K562 (cell line): Measurements from ENCODE around the gene RPLP2. TPM values are rescaled to one million over a fixed set of nuclear protein-coding genes. Genes with fewer than 3 reads are reported as not detected.
A peak's percentile ranks its signal among the peaks of the same experiment; 100 is the strongest.

Experiments used
- CSDE1 ChIP-seq, 2 experiments: fragments of 450-650 bp; IDR thresholded peaks; 2 replicates each; pipeline ENCODE4 v1.6.1; 2016; ENCODE audit warnings: mild to moderate bottlenecking in 1 of 2
- CTBP1 ChIP-seq: fragments of 450-650 bp; IDR thresholded peaks from 2 replicates; pipeline ENCODE4 v1.6.1; 2016; ENCODE audit warnings: borderline replicate concordance
- CXXC5 ChIP-seq: fragments of 250-450 bp; sonication (Bioruptor Pico); IDR thresholded peaks from 2 replicates; pipeline ENCODE4 v1.8.0; 2022; ENCODE audit warnings: inconsistent platforms, mild to moderate bottlenecking, moderate library complexity
- FOS ChIP-seq: IDR thresholded peaks from 3 replicates; pipeline ENCODE4 v1.6.1; 2011; ENCODE audit not compliant: insufficient read length; ENCODE audit errors: extremely low read depth
- NRF1 ChIP-seq, 2 experiments: fragments of 450-650 bp; IDR thresholded peaks in 1 of 2; conservative IDR thresholded peaks in 1 of 2; 2 replicates each; pipeline ENCODE4 v1.6.1; 2014; ENCODE audit warnings: mild to moderate bottlenecking in 2 of 2
- PCBP1 ChIP-seq: fragments of 200-400 bp; formaldehyde crosslinking; IDR thresholded peaks from 2 replicates; pipeline ENCODE4 v1.6.1; 2018; ENCODE audit warnings: mild to moderate bottlenecking, low read depth, low read length; ENCODE audit not compliant: poor library complexity, severe bottlenecking
- PCBP2 ChIP-seq: fragments of 200-400 bp; formaldehyde crosslinking; IDR thresholded peaks from 2 replicates; pipeline ENCODE4 v1.6.1; 2018; ENCODE audit warnings: low read length, low read depth, mild to moderate bottlenecking, moderate library complexity; ENCODE audit not compliant: poor library complexity, severe bottlenecking
- PML ChIP-seq: IDR thresholded peaks from 2 replicates; pipeline ENCODE4 v1.6.1; 2012; ENCODE audit warnings: low read length, inconsistent platforms
- RB1 ChIP-seq: fragments of 450-650 bp; IDR thresholded peaks from 2 replicates; pipeline ENCODE4 v1.6.1; 2017; ENCODE audit warnings: low read depth, mild to moderate bottlenecking
- RNF219 ChIP-seq: fragments of 250-450 bp; sonication (Bioruptor Pico); IDR thresholded peaks from 2 replicates; pipeline ENCODE4 v1.5.0; 2022; ENCODE audit warnings: mild to moderate bottlenecking
- SPI1 ChIP-seq: IDR thresholded peaks from 2 replicates; pipeline ENCODE4 v1.6.1; 2011; ENCODE audit warnings: low read depth, low read length, control low read depth, borderline replicate concordance
- TFE3 ChIP-seq: fragments of 450-650 bp; formaldehyde crosslinking; IDR thresholded peaks from 2 replicates; pipeline ENCODE4 v1.4.0; 2020; ENCODE audit warnings: mild to moderate bottlenecking, mixed read lengths
- WHSC1 ChIP-seq: IDR thresholded peaks from one replicate; pipeline ENCODE4 v1.6.1; 2012; ENCODE audit warnings: low read length, control low read depth, inconsistent platforms
- ZBTB33 ChIP-seq: sonication (generic); formaldehyde crosslinking; IDR thresholded peaks from 2 replicates; pipeline ENCODE4 v1.8.1; 2023; ENCODE audit warnings: mild to moderate bottlenecking, missing genetic modification reagents
- ZBTB7A ChIP-seq: IDR thresholded peaks from 2 replicates; pipeline ENCODE4 v1.6.1; 2011; ENCODE audit warnings: low read depth, mild to moderate bottlenecking, low read length, moderate library complexity, borderline replicate concordance; ENCODE audit not compliant: control insufficient read depth
- ZBTB8A ChIP-seq: fragments of 450-650 bp; IDR thresholded peaks from 2 replicates; pipeline ENCODE4 v1.6.1; 2018; ENCODE audit warnings: mild to moderate bottlenecking, moderate library complexity; ENCODE audit not compliant: partially characterized antibody
- ZKSCAN3 ChIP-seq: fragments of 250-450 bp; sonication (Bioruptor Pico); IDR thresholded peaks from 2 replicates; pipeline ENCODE4 v1.4.0; 2020
- ZMIZ1 ChIP-seq, 2 experiments: fragments of 150-350 bp in 1 of 2; IDR thresholded peaks; 2 replicates each; pipeline ENCODE4 v1.6.1; 2012 to 2016; ENCODE audit warnings: low read depth in 2 of 2, low read length in 2 of 2, mild to moderate bottlenecking in 1 of 2, moderate library complexity in 1 of 2
- ZNF253 ChIP-seq: fragments of 250-450 bp; sonication (Bioruptor Pico); conservative IDR thresholded peaks from 2 replicates; pipeline ENCODE4 v1.6.1; 2021; ENCODE audit warnings: mild to moderate bottlenecking
- polyA plus RNA-seq, 8 experiments: library from polyadenylated mRNA; depleted of rRNA in 4 of 8; stranded (reverse) in 5 of 8; unstranded in 3 of 8; fragments of >200 nt; fragmentation: Nextera tagmentation in 2 of 8; fragmentation: Illumina TruSeq in 1 of 8; extraction: Ambion mirVana in 2 of 8; extraction: Trizol in 1 of 8; gene quantifications; 2 replicates each; pipeline versions ENCODE4 v1.2.1 to v1.2.3, GENCODE V29; 2011 to 2014; ENCODE audit warnings: inconsistent platforms in 1 of 8, missing spikeins in 1 of 8
- total RNA-seq, 7 experiments: library from RNA; depleted of rRNA in 6 of 7; stranded (reverse); fragments of >200 nt in 6 of 7; fragmentation: Illumina TruSeq in 2 of 7; extraction: Trizol in 2 of 7; gene quantifications; 2 replicates each; pipeline versions ENCODE4 v1.2.1 to v1.2.3, GENCODE V29; 2011 to 2021; ENCODE audit warnings: low replicate concordance in 1 of 7

RPLP2 gene
- total and polyA plus RNA-seq, 9 of the 15 experiments (the other 6 are each of a cell fraction or from before 2014, with no cell fraction given), result 528 to 3,807 (median 1,633) TPM

GRCh38 chr11:833114-833791 is 23.5 kb downstream of the RPLP2 start (continued):
- TF ChIP-seq ZBTB8A, result no peak
- peak in 1 of 2 experiments; percentile 27; a peak in 1 of 4 replicates for TF ChIP-seq NRF1 (conservative IDR thresholded peaks at IDR 0.05 in 1 of 2, IDR thresholded peaks at IDR 0.05 in 1 of 2)
- peak; percentile 37 for TF ChIP-seq CTBP1
- TF ChIP-seq CSDE1 (IDR thresholded peaks at IDR 0.05), result no peak
- no peak for TF ChIP-seq FOS
- no peak for TF ChIP-seq PCBP2
- no peak for TF ChIP-seq RNF219 (CRISPR knock-in tag)
- peak; percentile 17; the same call in 1 of the 2 replicates for TF ChIP-seq ZBTB33
- peak; percentile 66; the same call in 1 of the 2 replicates for TF ChIP-seq RB1
- TF ChIP-seq ZMIZ1 (IDR thresholded peaks at IDR 0.05; ENCODE audit: low read depth in 2 of 2, low read length in 2 of 2), result no peak
- TF ChIP-seq PML, result no peak
- peak; percentile 66; the same call in 1 of the 2 replicates for TF ChIP-seq ZBTB7A
- TF ChIP-seq SPI1, result no peak
- TF ChIP-seq ZKSCAN3 (CRISPR knock-in tag), result no peak
- peak; percentile 60 for TF ChIP-seq CXXC5 (CRISPR knock-in tag)
- TF ChIP-seq PCBP1, result no peak
- TF ChIP-seq ZNF253 (CRISPR knock-in tag), result no peak
- TF ChIP-seq WHSC1, result no peak
- no peak for TF ChIP-seq TFE3 (CRISPR knock-in tag)
